Uterus (tissue), 2 donors: ENCODE results near the gene WBP1.

Source experiments
- CTCF ChIP-seq, 4 experiments: fragments of 200-600 bp in 2 of 4; fragments of 450-650 bp in 2 of 4; sonication (generic) in 2 of 4; IDR thresholded peaks; one replicate each; pipeline ENCODE4 v1.5.1; 2016 to 2019; ENCODE audit warnings: antibody characterized with exemption in 4 of 4, mild to moderate bottlenecking in 2 of 4, moderate library complexity in 1 of 4
- POLR2A ChIP-seq, 2 donors: fragments of 450-650 bp; IDR thresholded peaks; one replicate each; pipeline ENCODE4 v1.6.1; 2016; ENCODE audit warnings: antibody characterized with exemption in 2 of 2, mild to moderate bottlenecking in 1 of 2, moderate library complexity in 1 of 2

DNA sequence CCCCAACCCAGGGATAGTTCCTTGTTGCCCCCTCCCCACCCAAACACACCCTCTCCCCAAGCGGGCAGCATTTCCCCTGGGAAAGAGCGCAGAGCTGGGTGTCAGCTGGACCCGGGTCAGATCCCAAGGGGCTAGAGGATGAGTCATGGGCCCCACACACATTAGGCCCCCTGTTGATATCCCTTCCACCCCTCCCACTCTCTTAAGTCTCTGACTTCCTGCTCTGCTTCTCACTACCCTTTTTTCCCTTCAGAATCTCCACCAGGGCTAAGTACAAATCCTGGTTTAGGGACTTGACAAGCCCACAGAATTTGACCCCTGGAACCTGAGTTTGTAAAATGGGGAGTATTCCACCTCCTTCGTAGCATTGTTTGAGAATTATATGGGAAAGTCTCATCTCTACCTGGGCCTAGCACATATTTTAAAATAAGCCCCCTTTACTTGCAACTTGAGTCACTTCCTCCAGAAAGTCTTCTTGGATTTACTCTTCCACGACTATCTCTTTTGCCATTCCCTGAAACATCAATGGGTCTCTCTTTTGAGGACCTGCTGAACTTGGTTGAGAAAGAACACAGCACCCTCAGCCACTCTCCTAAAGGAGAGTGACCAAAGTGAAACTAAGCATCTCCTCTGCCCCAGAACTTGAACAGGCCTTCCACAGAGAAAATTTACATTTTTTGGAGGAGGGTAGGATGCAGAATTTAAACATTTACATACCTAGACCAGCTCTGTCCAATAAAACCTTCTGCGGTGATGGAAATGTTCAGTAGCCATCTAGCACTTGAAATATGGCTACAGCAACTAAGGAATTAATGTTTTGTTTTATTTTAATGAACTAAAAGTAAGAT lies 21.2 kb upstream of the WBP1 start:
- TF ChIP-seq CTCF (IDR thresholded peaks at IDR 0.05) (no peak), POLR2A (IDR thresholded peaks at IDR 0.05) (no peak)
